ENCODE measurements around the gene AHCY.
A peak's percentile ranks its signal among the peaks of the same experiment; 100 is the strongest.

AHCY gene

GRCh38 chr20:34320861-34321260 lies 17.7 kb upstream of the AHCY start:
- no peak overlapping the region for H3K4me3 ChIP-seq (ENCODE audit: low read length)
- no peak for TF ChIP-seq CTCF (conservative IDR thresholded peaks at IDR 0.05; ENCODE audit: low read depth, low read length)
- DNase-seq (ENCODE audit: low read depth) = no peak

GRCh38 chr20:34318609-34319443 lies 15.7 kb upstream of the AHCY start:
- TF ChIP-seq CTCF (conservative IDR thresholded peaks at IDR 0.05; ENCODE audit: low read depth, low read length) = no peak
- DNase-seq (ENCODE audit: low read depth) = no peak

GRCh38 chr20:34316196-34316814 lies 13.2 kb upstream of the AHCY start:
- H3K4me3 ChIP-seq (ENCODE audit: low read length) = no peak overlapping the region
- DNase-seq (ENCODE audit: low read depth) = no peak
- no peak for TF ChIP-seq CTCF (conservative IDR thresholded peaks at IDR 0.05; ENCODE audit: low read depth, low read length)

More at GRCh38 chr20:34318609-34319443, 15.7 kb upstream of the AHCY start:
- no peak overlapping the region for H3K4me3 ChIP-seq (ENCODE audit: low read length)

GRCh38 chr20:34315236-34315635 lies 12.1 kb upstream of the AHCY start:
- TF ChIP-seq CTCF (conservative IDR thresholded peaks at IDR 0.05; ENCODE audit: low read depth, low read length) = no peak
- H3K4me3 ChIP-seq (ENCODE audit: low read length) = no peak overlapping the region
- no peak for DNase-seq (ENCODE audit: low read depth)

- peak; percentile 100 for TF ChIP-seq CTCF (conservative IDR thresholded peaks at IDR 0.05; ENCODE audit: low read depth, low read length)
- DNase-seq (ENCODE audit: low read depth) = peak; percentile 43
- peak overlapping the region; percentile 27 for H3K4me3 ChIP-seq (ENCODE audit: low read length)
Observed at GRCh38 chr20:34312544-34313217, 9.5 kb upstream of the AHCY start.

- H3K4me3 ChIP-seq (ENCODE audit: low read length) = no peak overlapping the region
- no peak for DNase-seq (ENCODE audit: low read depth)
- TF ChIP-seq CTCF (conservative IDR thresholded peaks at IDR 0.05; ENCODE audit: low read depth, low read length) = no peak
Observed at GRCh38 chr20:34312024-34312460, 8.9 kb upstream of the AHCY start.

Measured in retinal pigment epithelial cell (primary cell).